ENCODE results near the gene ZNF112.

DNA sequence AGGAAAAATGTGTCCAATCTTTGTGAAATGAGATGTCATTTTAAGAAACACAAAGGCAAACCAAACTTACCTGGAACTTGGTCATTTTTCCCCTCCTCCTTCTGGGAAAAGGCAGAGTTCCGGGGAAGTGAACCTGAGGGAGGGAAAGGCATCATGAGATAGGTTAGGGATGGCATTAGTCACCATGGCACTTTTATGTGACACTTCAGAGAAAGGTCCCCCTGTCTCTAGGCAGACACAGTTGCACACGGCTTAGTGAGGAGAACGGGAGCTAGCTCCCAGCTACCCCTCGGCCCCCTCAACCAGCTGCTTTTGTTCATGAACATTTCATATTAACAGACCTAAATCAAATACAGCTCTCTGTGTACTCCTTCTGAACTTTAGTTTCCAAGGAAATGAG, 53.2 kb downstream of the ZNF112 start:
- TF ChIP-seq, protein P1, sequence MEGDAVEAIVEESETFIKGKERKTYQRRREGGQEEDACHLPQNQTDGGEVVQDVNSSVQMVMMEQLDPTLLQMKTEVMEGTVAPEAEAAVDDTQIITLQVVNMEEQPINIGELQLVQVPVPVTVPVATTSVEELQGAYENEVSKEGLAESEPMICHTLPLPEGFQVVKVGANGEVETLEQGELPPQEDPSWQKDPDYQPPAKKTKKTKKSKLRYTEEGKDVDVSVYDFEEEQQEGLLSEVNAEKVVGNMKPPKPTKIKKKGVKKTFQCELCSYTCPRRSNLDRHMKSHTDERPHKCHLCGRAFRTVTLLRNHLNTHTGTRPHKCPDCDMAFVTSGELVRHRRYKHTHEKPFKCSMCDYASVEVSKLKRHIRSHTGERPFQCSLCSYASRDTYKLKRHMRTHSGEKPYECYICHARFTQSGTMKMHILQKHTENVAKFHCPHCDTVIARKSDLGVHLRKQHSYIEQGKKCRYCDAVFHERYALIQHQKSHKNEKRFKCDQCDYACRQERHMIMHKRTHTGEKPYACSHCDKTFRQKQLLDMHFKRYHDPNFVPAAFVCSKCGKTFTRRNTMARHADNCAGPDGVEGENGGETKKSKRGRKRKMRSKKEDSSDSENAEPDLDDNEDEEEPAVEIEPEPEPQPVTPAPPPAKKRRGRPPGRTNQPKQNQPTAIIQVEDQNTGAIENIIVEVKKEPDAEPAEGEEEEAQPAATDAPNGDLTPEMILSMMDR (IDR thresholded peaks at IDR 0.05): no peak
- no peak for TF ChIP-seq MYC (IDR thresholded peaks at IDR 0.05; ENCODE audit: borderline replicate concordance, low read length)
- no peak for TF ChIP-seq POLR2A (IDR thresholded peaks at IDR 0.05; ENCODE audit: low read length)
- TF ChIP-seq, protein P2, sequence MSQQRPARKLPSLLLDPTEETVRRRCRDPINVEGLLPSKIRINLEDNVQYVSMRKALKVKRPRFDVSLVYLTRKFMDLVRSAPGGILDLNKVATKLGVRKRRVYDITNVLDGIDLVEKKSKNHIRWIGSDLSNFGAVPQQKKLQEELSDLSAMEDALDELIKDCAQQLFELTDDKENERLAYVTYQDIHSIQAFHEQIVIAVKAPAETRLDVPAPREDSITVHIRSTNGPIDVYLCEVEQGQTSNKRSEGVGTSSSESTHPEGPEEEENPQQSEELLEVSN (IDR thresholded peaks at IDR 0.05; ENCODE audit: borderline replicate concordance, low read depth): no peak
- TF ChIP-seq NPAS2 (CRISPR knock-in tag; IDR thresholded peaks at IDR 0.05; ENCODE audit: borderline replicate concordance): no peak
- TF ChIP-seq PHF8 (IDR thresholded peaks at IDR 0.05; ENCODE audit: borderline replicate concordance, low read depth): no peak
- no peak for TF ChIP-seq SMC3 (IDR thresholded peaks at IDR 0.05)

Measured in A549 (cell line).